MG63 (cell line): ENCODE measurements around the gene UBAC1. TPM values are rescaled to one million over a fixed set of nuclear protein-coding genes. Genes with fewer than 3 reads are reported as not detected.
"Not testable (repeated sequence)": the region's sequence is repeated elsewhere in the genome, so short reads cannot be mapped to it uniquely, and the experiment has no call there.

ENCODE experiments used
- DNase-seq: peaks from one replicate; pipeline ENCODE4 v3.0.0-alpha.2; 2020
- H3K27me3 ChIP-seq: fragments of 250-450 bp; sonication (Bioruptor Pico); 2 replicates; pipeline ENCODE4 v1.5.1; 2020; ENCODE audit warnings: mild to moderate bottlenecking, moderate library complexity
- H3K36me3 ChIP-seq: fragments of 250-450 bp; sonication (Bioruptor Pico); 2 replicates; pipeline ENCODE4 v1.5.1; 2020; ENCODE audit warnings: mild to moderate bottlenecking, moderate library complexity
- H3K4me3 ChIP-seq: fragments of 250-450 bp; sonication (Bioruptor Pico); 2 replicates; pipeline ENCODE4 v1.5.1; 2020; ENCODE audit warnings: mild to moderate bottlenecking, moderate library complexity
- H3K9me3 ChIP-seq: fragments of 250-450 bp; sonication (Bioruptor Pico); 2 replicates; pipeline ENCODE4 v1.5.1; 2020; ENCODE audit warnings: mild to moderate bottlenecking, moderate library complexity
- total RNA-seq: library from RNA; depleted of rRNA; stranded (reverse); fragments of >200 nt; shearing (Covaris generic); gene quantifications from 2 replicates; pipeline ENCODE4 v1.2.3, GENCODE V29; 2014; ENCODE audit warnings: low replicate concordance

The UBAC1 gene
- total RNA-seq, 1 experiment from 2014 or later = 81.3 TPM

DNA sequence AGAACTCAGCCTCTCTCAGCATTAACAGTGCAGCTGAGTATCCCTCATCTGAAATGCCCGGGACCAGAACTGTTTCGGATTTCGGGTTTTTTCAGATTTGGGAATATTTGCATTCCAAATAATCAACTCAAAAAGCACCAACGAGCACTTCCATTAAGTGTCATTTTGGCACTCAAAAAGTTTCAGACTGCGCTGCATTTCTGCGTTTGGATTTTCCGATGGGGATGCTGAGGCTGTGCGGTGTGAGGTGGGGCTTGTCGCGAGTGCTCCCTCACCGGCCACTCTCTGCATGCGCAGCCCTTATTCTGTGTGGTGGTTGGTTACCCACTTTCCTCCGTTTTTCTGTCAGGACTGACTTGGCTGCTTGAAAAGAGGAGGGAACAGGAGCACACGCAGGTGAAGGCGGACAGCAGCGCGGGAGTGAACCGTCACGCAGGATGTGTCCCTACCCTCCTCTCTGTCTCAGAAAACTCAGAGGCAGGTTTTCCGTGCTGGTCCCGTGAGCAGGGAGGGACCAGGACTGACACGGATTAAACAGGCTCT is 8.4 kb downstream of the UBAC1 start:
- no peak for DNase-seq
- H3K4me3 ChIP-seq = no peak overlapping the region
- H3K27me3 ChIP-seq = no peaks in the 10 kb centered on the region

DNA sequence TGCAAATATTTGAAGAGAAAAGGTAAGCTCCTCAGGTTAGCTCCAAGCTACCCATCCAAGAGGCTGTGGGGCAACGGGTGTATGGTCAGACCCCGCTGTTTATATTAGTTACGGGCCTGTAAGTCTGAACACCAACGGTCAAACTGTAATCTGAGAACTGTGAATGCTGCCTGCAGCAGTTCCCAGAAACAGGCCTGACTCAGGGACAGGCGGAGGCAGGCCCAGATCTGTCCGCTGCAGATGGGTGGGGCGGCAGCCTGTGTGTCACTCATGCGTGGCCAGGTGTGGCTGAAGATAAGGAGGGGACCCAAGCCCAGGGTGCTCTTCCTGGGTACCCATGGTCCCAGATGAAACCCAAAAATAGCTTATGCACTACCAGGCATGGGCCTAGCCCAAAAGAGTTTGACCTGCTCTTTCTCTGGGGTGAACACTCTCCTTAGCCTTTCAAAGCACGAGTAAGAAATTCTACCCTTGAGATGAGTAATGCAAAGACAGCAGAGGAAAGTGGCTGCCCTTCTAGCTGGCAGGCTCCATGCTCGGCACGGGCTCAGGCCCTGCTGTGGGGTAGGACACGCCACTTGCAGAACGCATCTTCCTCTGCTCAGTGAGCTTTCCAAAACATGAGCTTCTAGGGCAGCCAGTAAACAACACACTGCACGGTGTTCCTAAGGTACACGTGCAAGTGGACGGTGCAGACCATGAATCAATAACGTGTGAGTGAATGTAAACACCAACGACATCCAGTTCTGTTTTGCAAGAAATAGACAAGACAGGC is 9.1 kb downstream of the UBAC1 start:
- no peak for DNase-seq
- Histone ChIP-seq H3K36me3 (peaks cover 15% of the 10 kb centered on the region; the same call in 1 of the 2 replicates), H3K27me3 (no peaks in the 10 kb centered on the region), H3K4me3 (no peak overlapping the region), H3K9me3 (no peaks in the 10 kb centered on the region)

More for the DNA sequence above, 8.4 kb downstream of the UBAC1 start:
- H3K9me3 ChIP-seq = no peaks in the 10 kb centered on the region
- peaks cover 15% of the 10 kb centered on the region; the same call in 1 of the 2 replicates for H3K36me3 ChIP-seq

DNA sequence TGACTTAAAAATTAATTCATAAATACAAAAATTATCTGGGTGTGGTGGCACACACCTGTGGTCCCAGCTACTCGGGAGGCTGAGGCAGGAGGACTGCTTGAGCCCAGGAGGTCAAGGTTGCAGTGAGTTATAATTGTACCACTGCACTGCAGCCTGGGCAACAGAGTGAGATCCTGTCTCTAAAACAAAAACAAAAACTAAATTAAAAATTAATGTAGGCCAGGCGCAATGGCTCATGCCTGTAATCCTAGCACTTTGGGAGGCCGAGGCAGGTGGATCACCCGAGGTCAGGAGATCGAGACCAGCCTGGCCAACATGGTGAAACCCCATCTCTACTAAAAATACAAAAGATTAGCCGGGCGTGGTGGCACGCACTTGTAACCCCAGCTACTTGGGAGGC is 9.9 kb downstream of the UBAC1 start:
- not testable (repeated sequence) for H3K27me3 ChIP-seq, H3K9me3 ChIP-seq, H3K4me3 ChIP-seq, DNase-seq
- peaks cover 15% of the 10 kb centered on the region; the same call in 1 of the 2 replicates for H3K36me3 ChIP-seq

DNA sequence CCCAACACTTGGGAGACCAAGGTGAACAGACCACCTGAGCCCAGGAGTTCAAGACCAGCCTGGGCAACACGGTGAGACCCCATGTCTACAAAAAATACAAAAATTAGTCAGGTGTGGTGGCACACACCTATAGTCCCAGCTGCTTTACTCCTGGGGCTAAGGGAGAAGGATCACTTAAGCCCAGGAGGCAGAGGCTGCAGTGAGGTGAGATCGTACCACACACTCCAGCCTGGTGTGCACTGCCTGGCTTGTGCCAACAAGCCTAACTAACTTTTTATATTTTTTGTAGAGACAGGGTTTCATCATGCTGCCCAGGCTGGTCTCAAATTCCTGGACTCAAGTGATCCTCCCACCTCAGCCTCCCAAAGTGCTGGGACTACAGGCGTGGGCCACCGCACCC is 10.3 kb downstream of the UBAC1 start:
- H3K9me3 ChIP-seq, H3K27me3 ChIP-seq, DNase-seq, H3K4me3 ChIP-seq: not testable (repeated sequence)
- peaks cover 15% of the 10 kb centered on the region; the same call in 1 of the 2 replicates for H3K36me3 ChIP-seq

DNA sequence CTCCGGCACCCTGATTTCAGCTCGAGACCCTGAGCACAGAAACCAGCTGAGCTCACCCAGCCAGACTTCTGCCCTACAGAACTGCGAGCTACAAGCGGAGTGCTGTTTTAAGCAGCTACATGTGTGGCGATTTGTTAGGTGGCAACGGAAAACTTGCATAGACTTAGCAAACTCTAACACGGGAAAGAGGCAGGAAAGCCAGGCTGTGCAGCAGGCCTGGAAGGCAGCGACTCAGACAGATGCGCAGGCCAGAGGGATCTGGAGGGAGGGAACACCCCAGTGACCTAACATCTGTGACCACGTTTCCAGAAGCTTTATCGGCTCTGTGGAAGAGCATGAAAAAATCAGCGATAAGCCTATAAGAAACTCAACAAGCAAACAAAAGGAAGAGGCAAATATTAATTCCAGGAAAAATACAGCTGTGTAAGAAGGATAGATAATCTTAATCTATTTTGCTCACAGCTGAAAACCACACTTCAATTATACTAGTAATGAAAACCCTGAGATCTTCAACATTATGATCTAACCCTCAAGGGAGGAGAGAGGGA is 11.0 kb downstream of the UBAC1 start:
- no peak overlapping the region for H3K4me3 ChIP-seq
- peaks cover 20% of the 10 kb centered on the region for H3K36me3 ChIP-seq
- DNase-seq = no peak
- H3K9me3 ChIP-seq = no peaks in the 10 kb centered on the region
- no peaks in the 10 kb centered on the region for H3K27me3 ChIP-seq

DNA sequence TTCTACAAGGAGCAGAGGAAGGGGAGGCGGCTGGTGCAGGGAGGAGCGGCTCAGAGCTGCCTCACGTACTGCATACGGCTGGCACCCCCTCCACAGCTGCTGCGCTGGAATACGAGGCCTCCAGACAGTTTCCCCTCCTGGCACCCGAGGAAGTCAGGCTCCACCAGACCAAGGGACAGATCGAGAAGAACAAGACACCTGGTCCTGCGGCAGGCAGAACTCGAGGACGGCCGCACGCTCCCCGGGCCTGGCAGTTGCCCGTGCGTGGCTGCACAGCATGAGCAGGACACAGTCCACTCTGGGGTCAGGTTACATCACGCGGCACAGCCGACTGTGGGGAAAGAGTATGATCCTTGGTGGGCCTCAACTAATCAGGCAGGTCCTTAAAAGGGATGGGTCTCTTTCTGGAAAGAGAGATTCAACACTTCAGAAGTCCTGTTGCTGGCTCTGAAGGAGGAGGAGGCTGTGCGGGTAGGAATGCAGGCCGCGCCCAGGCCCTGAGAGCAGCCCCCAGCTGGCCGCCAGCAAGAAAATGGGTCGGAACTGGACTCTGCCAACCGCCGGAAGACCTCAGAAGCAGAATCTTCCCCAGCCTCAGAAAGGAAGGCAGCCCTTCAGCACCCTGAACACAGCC is 11.6 kb downstream of the UBAC1 start:
- Histone ChIP-seq H3K4me3 (no peak overlapping the region), H3K27me3 (no peaks in the 10 kb centered on the region), H3K36me3 (peaks cover 17% of the 10 kb centered on the region), H3K9me3 (no peaks in the 10 kb centered on the region)
- no peak for DNase-seq

DNA sequence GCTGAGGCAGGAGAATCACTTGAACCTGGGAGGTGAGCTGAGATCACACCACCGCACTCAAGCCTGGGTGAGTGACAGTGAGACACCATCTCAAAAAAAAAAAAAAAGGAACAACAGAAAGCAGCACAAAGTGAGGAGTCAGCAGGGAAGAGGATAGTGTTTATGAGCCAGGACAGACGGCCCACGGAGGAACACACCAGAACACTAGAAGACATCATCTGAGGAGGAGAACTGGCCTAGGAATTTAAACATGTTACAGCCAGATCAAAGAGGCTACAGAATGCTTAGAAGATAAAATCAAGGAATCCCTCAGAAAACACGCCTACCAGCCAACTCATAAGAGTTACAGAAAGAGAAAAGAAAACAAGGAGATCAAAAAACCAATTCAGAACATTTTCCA is 12.2 kb downstream of the UBAC1 start:
- Histone ChIP-seq H3K36me3 (peaks cover 16% of the 10 kb centered on the region), H3K27me3 (no peaks in the 10 kb centered on the region), H3K4me3 (no peak overlapping the region), H3K9me3 (no peaks in the 10 kb centered on the region)
- DNase-seq = no peak

DNA sequence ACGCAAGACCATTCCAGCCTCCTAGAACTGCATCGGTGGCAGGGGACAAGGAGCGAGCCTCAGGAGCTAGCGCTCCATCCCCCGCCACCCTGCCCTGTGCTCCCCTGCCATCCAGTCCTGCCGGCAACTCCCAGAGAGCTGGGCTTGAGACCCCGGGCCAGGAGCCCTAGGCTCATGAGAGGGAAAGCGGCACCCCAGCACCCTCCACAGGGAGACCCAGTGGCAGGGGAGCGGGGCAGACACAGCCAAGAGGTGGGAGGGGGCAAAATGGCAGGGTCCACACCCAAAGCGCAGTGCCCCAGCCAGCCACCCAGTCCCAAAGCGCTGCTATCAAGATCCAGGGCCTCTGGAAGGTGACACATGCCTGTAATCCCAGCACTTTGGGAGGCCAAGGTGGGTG is 12.7 kb downstream of the UBAC1 start:
- Histone ChIP-seq H3K4me3 (no peak overlapping the region), H3K9me3 (no peaks in the 10 kb centered on the region), H3K27me3 (no peaks in the 10 kb centered on the region), H3K36me3 (peaks cover 14% of the 10 kb centered on the region)
- DNase-seq = no peak

DNA sequence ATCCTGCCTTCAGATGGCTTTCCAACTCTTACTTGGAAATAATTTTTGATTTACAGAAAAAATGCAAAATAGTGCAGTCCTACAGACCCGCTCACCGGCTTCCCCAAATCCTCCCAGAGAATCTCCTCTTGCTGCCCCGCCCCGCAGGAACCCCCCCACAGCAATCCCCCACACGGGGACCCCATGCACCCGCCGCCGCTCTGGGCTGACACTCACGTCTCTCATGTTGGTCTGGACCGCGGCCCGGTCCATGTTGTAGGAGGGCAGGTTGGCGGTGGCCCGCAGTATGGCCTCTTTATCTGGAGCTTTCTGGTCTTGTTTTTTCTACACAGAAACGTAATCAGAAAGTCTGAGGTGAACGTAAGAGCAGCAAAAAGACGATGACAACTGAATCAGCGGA is 13.6 kb downstream of the UBAC1 start:
- Histone ChIP-seq H3K9me3 (no peaks in the 10 kb centered on the region), H3K36me3 (peaks cover 12% of the 10 kb centered on the region), H3K27me3 (no peaks in the 10 kb centered on the region), H3K4me3 (no peak overlapping the region)
- no peak for DNase-seq

DNA sequence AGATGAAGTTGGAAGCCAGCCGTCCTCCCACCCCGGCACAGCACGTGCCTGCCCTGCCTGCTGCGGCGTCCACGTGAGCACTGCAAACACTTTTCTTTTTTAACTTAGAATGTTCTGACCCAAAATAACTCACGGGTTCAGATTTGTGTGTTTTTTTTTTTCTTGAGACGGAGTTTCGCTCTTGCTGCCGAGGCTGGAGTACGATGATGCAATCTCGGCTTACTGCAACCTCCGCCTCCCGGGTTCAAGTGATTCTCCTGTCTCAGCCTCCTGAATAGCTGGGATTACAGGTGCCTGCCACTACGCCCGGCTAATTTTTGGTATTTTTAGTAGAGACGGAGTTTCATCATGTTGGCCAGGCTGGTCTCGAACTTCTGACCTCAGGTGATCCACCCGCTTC is 14.1 kb downstream of the UBAC1 start:
- H3K36me3 ChIP-seq = peaks cover 12% of the 10 kb centered on the region
- not testable (repeated sequence) for H3K4me3 ChIP-seq, DNase-seq, H3K27me3 ChIP-seq, H3K9me3 ChIP-seq

DNA sequence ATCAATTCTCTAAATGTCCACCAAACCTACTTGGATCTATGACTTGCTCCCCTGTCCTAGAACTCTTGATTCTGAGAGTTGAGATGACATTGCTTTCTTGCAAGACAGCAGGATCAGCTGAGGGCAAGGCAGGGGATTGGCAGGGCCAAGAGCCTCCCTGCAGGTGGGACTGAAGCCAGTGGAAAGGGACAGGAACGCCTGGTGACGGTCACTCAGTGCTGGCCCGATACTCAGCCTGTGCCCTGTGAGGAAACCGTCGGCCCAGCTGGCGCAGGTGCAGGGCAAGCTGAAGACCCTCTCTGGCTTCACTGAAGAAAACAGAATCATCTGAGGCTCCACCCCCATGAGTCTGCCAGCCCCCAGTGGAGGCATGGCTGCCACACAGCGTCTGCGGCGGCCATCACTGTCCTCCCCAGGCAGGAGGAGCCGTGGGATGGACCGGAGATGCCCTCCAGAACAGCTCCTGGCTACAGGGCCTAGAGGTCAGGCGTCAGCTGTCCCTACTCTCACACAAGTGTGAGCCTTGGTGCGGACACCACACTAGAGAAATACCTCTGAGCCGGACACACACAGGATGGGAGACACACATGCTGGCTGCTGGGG is 14.7 kb downstream of the UBAC1 start:
- DNase-seq = no peak

DNA sequence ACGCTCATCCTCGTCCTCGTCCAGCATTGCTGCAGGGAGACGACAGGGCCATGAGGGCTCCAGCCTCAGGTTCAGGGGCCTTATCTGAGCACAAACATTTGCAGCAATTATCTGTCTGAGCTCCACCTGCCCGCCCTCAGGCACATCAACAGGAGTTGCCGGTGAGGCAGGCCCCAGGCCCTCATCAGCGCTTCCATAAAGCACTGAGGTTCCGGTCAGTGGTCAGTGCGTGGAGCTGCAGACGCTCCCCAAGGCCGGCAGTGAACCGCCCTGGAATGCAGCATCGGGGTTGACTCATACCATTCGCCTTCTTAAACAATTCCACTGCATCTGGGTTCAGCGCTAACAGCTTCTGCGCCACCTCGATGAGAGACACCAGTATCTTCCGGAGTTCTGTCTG is 15.2 kb downstream of the UBAC1 start:
- Histone ChIP-seq H3K27me3 (no peaks in the 10 kb centered on the region), H3K36me3 (peaks cover 12% of the 10 kb centered on the region), H3K9me3 (no peaks in the 10 kb centered on the region), H3K4me3 (no peak overlapping the region)
- no peak for DNase-seq

More for the DNA sequence above, 14.7 kb downstream of the UBAC1 start:
- peaks cover 12% of the 10 kb centered on the region for H3K36me3 ChIP-seq
- no peaks in the 10 kb centered on the region for H3K27me3 ChIP-seq
- no peak overlapping the region for H3K4me3 ChIP-seq
- no peaks in the 10 kb centered on the region for H3K9me3 ChIP-seq

DNA sequence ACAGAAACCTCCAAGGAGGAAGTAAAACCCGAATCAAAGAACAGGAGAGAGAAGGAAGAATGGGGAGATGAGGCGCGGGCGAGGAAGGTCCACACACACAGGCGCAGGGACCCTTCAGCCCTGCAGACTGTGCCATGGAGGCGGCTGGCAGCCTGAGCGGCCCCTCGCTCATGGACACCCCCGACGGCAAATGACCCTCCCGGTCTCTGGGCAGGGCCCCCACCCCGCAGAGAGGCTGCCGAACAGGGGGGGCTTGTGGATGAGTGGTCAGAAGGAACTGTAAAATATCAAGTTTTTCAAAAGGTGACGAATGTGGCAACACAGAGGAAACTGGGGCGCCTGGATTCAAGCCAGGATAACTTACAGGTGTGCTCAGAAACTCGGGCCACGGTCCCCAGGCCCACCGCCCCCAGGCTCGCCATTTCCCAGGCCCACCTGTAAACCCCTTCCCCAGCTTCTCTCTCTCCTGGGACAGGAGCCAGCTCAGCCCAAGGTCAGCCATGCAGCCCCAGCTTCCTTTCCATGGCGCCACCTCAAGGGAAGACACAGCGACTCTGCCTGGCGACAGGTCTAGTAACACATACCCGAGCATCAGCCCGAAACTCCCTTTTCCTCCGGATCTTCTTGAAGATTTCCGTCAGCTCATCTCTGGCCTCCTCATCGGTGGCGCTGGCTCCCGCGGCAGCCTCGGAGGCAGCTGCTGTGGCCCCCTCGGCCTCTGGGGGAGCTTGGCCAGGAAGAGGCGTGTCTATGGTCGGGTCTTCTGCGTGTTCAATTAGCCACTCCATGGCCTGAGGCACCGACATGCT is 16.5 kb downstream of the UBAC1 start:
- H3K36me3 ChIP-seq = peaks cover 10% of the 10 kb centered on the region
- H3K4me3 ChIP-seq = no peak overlapping the region
- H3K9me3 ChIP-seq = no peaks in the 10 kb centered on the region

DNA sequence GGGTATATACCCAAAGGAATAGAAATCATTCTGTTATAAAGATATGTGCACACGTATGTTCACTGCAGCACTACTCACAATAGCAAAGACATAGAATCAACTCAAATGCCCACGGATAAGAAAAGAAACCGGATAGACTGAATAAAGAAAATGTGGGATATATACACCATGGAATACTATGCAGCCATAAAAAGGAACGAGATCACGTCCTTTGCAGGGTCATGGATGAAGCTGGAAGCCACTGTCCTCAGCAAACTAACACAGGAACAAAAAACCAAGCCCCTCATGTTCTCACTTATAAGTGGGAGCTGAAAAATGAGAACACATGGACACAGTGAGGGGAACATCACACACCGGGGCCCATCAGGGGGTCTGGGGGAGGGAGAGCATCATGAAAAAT is 17.6 kb downstream of the UBAC1 start:
- not testable (repeated sequence) for H3K4me3 ChIP-seq, DNase-seq, H3K9me3 ChIP-seq, H3K27me3 ChIP-seq
- peaks cover 11% of the 10 kb centered on the region for H3K36me3 ChIP-seq

More for the DNA sequence above, 16.5 kb downstream of the UBAC1 start:
- no peaks in the 10 kb centered on the region for H3K27me3 ChIP-seq
- no peak for DNase-seq

DNA sequence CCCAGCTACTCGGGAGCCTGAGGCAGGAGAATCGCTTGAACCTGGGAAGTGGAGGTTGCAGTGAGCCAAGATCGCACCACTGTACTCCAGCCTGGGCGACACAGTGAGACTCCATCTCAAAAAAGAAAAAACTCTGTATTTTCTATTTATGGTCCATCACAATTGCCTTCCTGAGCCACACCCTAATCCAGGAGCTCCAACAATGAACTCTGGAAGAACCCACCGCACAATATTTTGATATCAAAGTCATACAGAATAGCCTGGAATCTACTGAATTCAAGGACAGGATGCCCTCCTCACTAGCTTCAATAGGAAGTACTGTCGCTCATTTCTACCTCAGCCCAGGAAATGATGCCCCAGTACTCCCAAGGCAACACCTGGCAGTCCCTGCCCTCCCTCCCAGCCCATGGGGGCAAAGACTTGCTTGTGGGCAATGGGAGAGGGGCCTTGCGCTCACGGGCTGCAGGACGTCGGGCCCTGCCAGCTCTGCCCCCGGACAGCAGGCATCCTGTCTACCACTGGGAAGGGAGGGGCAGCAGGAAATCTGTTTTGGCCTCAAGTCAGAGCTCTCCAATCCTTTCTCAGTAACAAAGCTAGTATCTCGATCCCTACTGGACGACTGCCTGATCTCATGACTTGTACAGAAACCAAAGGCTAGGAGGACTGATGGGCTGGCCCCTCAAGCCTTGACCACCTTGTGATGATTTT is 19.7 kb downstream of the UBAC1 start:
- no peak for DNase-seq
- Histone ChIP-seq H3K9me3 (no peaks in the 10 kb centered on the region), H3K36me3 (peaks cover 18% of the 10 kb centered on the region), H3K4me3 (no peak overlapping the region), H3K27me3 (no peaks in the 10 kb centered on the region)
